ENCODE measurements around the gene TNS3. TPM values are rescaled to one million over a fixed set of nuclear protein-coding genes. Genes with fewer than 3 reads are reported as not detected.

Gene TNS3
- polyA plus RNA-seq, 1 of the 3 experiments (the other 2 are of a cell fraction): 72.3 TPM

GRCh38 chr7:47366211-47366610 is 215.7 kb downstream of the TNS3 start:
- Histone ChIP-seq H3K9me2 (no peaks in the 10 kb centered on the region), H3K9me3 (no peaks in the 10 kb centered on the region), H3K27ac (ENCODE audit: low read depth in 2 of 2, low read length in 1 of 2) (no peak overlapping the region), H3K79me2 (ENCODE audit: insufficient read depth) (no peaks in the 10 kb centered on the region), H3K4me2 (no peak overlapping the region), H3K4me3 (ENCODE audit: low read depth in 2 of 2, low read length in 1 of 2) (no peak overlapping the region), H2AFZ (ENCODE audit: low read depth) (no peak overlapping the region), H4K20me1 (ENCODE audit: insufficient read depth) (peaks cover 48% of the 10 kb centered on the region), H3K4me1 (ENCODE audit: control insufficient read depth in 1 of 2, insufficient read depth in 2 of 2, low read depth in 1 of 2, low read length in 1 of 2) (peaks cover 2 to 9% of the 10 kb centered on the region in 2 experiments; a peak in 2 of 4 replicates), H3K36me3 (replicated peaks in 1 of 2; ENCODE audit: control insufficient read depth in 1 of 2, insufficient read depth in 2 of 2, low read length in 1 of 2) (peaks cover 10 to 46% of the 10 kb centered on the region in 2 experiments), H3K9ac (no peak overlapping the region), H3F3A (replicated peaks; ENCODE audit: insufficient read depth) (peaks cover 3% of the 10 kb centered on the region), H3K27me3 (ENCODE audit: insufficient read depth) (no peaks in the 10 kb centered on the region)
- no peak for DNase-seq
- POLR2A ChIA-PET: no interaction called here
- TF ChIP-seq TAF1 (IDR thresholded peaks at IDR 0.05; ENCODE audit: borderline replicate concordance, low read depth, low read length) (no peak), FOXM1 (IDR thresholded peaks at IDR 0.05; ENCODE audit: low read depth) (no peak), ZBTB33 (IDR thresholded peaks at IDR 0.05; ENCODE audit: borderline replicate concordance, low read depth) (no peak), JUND (IDR thresholded peaks at IDR 0.05) (no peak), EZH2phosphoT487 (IDR thresholded peaks at IDR 0.05; ENCODE audit: borderline replicate concordance, low read depth) (no peak), MXI1 (IDR thresholded peaks at IDR 0.05; ENCODE audit: low read depth, low read length) (no peak)
- CTCF ChIA-PET: interaction anchor here (1.1 kb wide), 1 partner anchor 16 kb away, joined by 3 read pairs; no protein-coding TSS in a partner anchor
- WGBS (ENCODE audit: low lambda C conversion rate): 92% methylated on average over 7 of the region's 7 CpGs

- Histone ChIP-seq H3K27ac (ENCODE audit: low read depth in 2 of 2, low read length in 1 of 2) (no peak overlapping the region), H3F3A (replicated peaks; ENCODE audit: insufficient read depth) (peaks cover 3% of the 10 kb centered on the region), H3K9ac (no peak overlapping the region), H2AFZ (ENCODE audit: low read depth) (no peak overlapping the region), H3K4me1 (ENCODE audit: control insufficient read depth in 1 of 2, insufficient read depth in 2 of 2, low read depth in 1 of 2, low read length in 1 of 2) (peaks cover 2 to 10% of the 10 kb centered on the region in 2 experiments; a peak in 2 of 4 replicates), H3K9me2 (no peaks in the 10 kb centered on the region), H4K20me1 (ENCODE audit: insufficient read depth) (peaks cover 68% of the 10 kb centered on the region), H3K4me3 (ENCODE audit: low read depth in 2 of 2, low read length in 1 of 2) (no peak overlapping the region), H3K36me3 (replicated peaks in 1 of 2; ENCODE audit: control insufficient read depth in 1 of 2, insufficient read depth in 2 of 2, low read length in 1 of 2) (peaks cover 7 to 24% of the 10 kb centered on the region in 2 experiments), H3K27me3 (ENCODE audit: insufficient read depth) (no peaks in the 10 kb centered on the region), H3K4me2 (no peak overlapping the region), H3K79me2 (ENCODE audit: insufficient read depth) (peaks cover 18% of the 10 kb centered on the region; the same call in 1 of the 2 replicates), H3K9me3 (no peaks in the 10 kb centered on the region)
- ChIA-PET POLR2A (no interaction called here), CTCF (no interaction called here)
- DNase-seq: no peak
- TF ChIP-seq EZH2phosphoT487 (IDR thresholded peaks at IDR 0.05; ENCODE audit: borderline replicate concordance, low read depth): no peak
- TF ChIP-seq RCOR1 (IDR thresholded peaks at IDR 0.05; ENCODE audit: low read length): no peak
- TF ChIP-seq FOSL2 (IDR thresholded peaks at IDR 0.05; ENCODE audit: borderline replicate concordance, low read depth): no peak
- no peak for TF ChIP-seq EP300 (IDR thresholded peaks at IDR 0.05; ENCODE audit: borderline replicate concordance in 1 of 2, low read depth in 1 of 2, low read length in 1 of 2)
- 55% methylated on average over 1 of the region's 1 CpG for WGBS (ENCODE audit: low lambda C conversion rate)
These were observed 218.9 kb downstream of the TNS3 start for GRCh38 chr7:47362984-47363383.

Measured in SK-N-SH (cell line).